Measurements from ENCODE around the gene KRT7. TPM values are rescaled to one million over a fixed set of nuclear protein-coding genes. Genes with fewer than 3 reads are reported as not detected.
"Not testable (repeated sequence)": the region's sequence is repeated elsewhere in the genome, so short reads cannot be mapped to it uniquely, and the experiment has no call there.

The KRT7 gene
- total RNA-seq, 1 donor, result 1.4 TPM

GRCh38 chr12:52250048-52250990 is 17.3 kb downstream of the KRT7 start:
- TF ChIP-seq, protein P1, sequence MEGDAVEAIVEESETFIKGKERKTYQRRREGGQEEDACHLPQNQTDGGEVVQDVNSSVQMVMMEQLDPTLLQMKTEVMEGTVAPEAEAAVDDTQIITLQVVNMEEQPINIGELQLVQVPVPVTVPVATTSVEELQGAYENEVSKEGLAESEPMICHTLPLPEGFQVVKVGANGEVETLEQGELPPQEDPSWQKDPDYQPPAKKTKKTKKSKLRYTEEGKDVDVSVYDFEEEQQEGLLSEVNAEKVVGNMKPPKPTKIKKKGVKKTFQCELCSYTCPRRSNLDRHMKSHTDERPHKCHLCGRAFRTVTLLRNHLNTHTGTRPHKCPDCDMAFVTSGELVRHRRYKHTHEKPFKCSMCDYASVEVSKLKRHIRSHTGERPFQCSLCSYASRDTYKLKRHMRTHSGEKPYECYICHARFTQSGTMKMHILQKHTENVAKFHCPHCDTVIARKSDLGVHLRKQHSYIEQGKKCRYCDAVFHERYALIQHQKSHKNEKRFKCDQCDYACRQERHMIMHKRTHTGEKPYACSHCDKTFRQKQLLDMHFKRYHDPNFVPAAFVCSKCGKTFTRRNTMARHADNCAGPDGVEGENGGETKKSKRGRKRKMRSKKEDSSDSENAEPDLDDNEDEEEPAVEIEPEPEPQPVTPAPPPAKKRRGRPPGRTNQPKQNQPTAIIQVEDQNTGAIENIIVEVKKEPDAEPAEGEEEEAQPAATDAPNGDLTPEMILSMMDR (IDR thresholded peaks at IDR 0.05; ENCODE audit: insufficient read depth, low read length), result no peak
- DNase-seq (ENCODE audit: low read depth), result no peak
- no peak overlapping the region for H3K4me3 ChIP-seq (ENCODE audit: low read depth, low read length)

- no peak for DNase-seq (ENCODE audit: low read depth)
- H3K4me3 ChIP-seq (ENCODE audit: low read depth, low read length), result no peak overlapping the region
- TF ChIP-seq, protein P1 (IDR thresholded peaks at IDR 0.05; ENCODE audit: insufficient read depth, low read length), result no peak
Observed at GRCh38 chr12:52251367-52252051, 18.5 kb downstream of the KRT7 start.

- not testable (repeated sequence) for DNase-seq (ENCODE audit: low read depth)
Observed at GRCh38 chr12:52252175-52252615, 19.2 kb downstream of the KRT7 start.

GRCh38 chr12:52252728-52253343 is 19.8 kb downstream of the KRT7 start:
- TF ChIP-seq, protein P1 (IDR thresholded peaks at IDR 0.05; ENCODE audit: insufficient read depth, low read length), result no peak
- DNase-seq (ENCODE audit: low read depth), result no peak

More at GRCh38 chr12:52252175-52252615, 19.2 kb downstream of the KRT7 start:
- H3K4me3 ChIP-seq (ENCODE audit: low read depth, low read length), result not testable (repeated sequence)

DNA sequence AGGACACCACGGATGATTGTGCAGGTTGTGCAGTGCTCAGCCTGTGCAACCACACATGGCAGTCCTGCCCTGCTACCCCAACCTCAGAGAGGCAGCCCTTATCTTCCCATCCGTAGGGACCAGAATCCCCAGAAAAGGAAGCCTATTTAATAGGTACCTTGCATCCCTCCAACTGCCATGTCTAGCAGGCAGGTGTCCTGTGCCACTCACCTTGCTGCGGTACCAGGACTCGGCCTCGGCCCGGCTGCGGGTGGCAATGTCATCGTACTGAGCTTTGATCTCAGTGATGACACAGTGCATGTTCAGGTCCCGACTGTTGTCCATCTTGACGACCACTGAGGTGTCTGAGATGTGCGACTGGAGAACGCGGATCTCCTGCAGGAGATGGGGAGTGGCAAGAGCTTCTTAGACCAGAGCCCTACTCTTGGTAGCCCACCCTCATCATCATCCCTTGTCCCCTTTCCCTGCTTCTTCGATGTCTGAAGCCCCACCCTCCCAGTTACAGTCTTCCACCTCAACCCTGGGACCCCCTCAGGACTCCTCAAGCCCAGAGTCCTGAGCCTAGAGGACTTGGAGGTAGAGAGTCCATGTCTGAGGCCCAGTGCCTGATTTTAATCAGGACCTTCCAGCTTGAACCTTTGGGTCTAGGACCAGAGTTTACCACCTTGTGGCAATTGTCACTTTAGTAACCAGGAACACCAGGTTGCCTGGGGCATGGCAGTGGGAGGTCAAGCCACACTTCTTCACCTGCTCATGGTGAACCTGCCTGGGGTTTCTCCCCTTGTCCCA is 20.5 kb downstream of the KRT7 start:
- TF ChIP-seq, protein P1 (IDR thresholded peaks at IDR 0.05; ENCODE audit: insufficient read depth, low read length), result no peak
- H3K4me3 ChIP-seq (ENCODE audit: low read depth, low read length), result no peak overlapping the region
- no peak for DNase-seq (ENCODE audit: low read depth)

More at GRCh38 chr12:52252728-52253343, 19.8 kb downstream of the KRT7 start:
- H3K4me3 ChIP-seq (ENCODE audit: low read depth, low read length), result no peak overlapping the region

DNA sequence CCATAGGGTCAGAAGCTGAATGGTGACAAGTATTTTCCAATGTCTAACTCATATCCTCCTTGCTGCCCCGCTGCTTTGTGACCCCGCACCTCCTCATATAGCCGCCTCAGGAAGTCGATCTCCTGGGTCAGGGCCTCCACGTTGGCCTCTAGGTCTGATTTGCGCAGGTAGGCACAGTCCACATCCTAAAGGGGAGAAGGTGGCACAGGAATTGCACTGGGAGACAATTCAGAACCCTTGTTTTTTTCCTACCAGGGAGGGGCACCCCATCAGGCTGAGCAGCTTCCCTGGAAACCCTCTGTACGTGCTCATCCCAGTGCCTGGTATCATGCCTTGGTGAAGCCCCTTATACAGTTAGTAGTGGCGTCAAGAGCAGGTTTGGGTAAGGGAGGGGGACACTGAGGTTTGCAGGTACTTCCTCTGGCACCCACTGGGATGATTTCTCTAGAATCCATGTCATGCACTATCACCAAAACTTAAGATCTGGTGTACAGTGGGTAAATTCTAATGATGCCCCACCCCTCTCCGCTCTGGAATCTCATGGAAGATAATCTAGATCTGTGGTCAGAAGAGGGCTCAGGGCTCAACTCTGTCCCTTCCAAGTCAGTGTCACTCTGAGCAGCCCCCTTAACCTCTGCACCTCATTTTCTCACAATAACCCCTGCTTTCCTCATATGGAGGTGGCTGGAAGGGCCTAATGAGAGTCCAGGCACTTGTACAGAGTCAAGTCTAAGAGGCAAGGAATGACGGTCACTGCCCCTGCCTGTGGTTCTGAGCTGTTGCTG is 21.3 kb downstream of the KRT7 start:
- DNase-seq (ENCODE audit: low read depth), result no peak
- no peak overlapping the region for H3K4me3 ChIP-seq (ENCODE audit: low read depth, low read length)
- TF ChIP-seq, protein P1 (IDR thresholded peaks at IDR 0.05; ENCODE audit: insufficient read depth, low read length), result no peak
